ENCODE results near the gene PIERCE2.
"Not testable (repeated sequence)": the region's sequence is repeated elsewhere in the genome, so short reads cannot be mapped to it uniquely, and the experiment has no call there.

DNA sequence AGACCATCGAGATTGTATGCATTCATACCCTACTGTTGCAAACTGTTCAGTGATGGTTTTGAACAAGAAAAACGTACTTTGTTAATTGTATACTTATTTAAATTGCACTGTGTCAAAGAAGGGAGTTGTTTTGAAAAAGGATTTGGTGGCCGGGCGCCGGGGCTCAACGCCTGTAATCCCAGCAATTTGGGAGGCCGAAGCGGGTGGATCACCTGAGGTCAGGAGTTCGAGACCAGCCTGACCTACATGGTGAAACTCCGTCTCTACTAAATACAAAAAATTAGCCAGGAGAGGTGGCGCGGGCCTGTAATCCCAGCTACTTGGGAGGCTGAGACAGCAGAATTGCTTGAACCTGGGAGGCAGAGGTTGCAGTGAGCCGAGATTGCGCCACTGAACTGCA lies 681 bp downstream of the PIERCE2 start:
- not testable (repeated sequence) for TF ChIP-seq CTCF (conservative IDR thresholded peaks at IDR 0.05 in 1 of 2, IDR thresholded peaks at IDR 0.05 in 1 of 2; ENCODE audit: extremely low read depth in 1 of 2, insufficient read depth in 1 of 2, low read depth in 1 of 2, low read length in 2 of 2); EZH2 (IDR thresholded peaks at IDR 0.05; ENCODE audit: borderline replicate concordance, low read length)
